Nephron progenitor cell (in vitro differentiated cells): ENCODE results near the gene MYADM.
A peak's percentile ranks its signal among the peaks of the same experiment; 100 is the strongest.

ENCODE experiments used
- DNase-seq: peaks from one replicate; pipeline ENCODE4 v3.0.0; 2021
- H3K27ac Mint-ChIP-seq: 2 replicates; pipeline ENCODE4 v1.8.0; 2021; ENCODE audit warnings: mild to moderate bottlenecking, moderate library complexity, mixed read lengths
- H3K27me3 Mint-ChIP-seq: 2 replicates; pipeline ENCODE4 v1.8.0; 2021; ENCODE audit warnings: mild to moderate bottlenecking, low read depth, mixed read lengths; ENCODE audit not compliant: poor library complexity
- H3K36me3 Mint-ChIP-seq: 2 replicates; pipeline ENCODE4 v1.8.0; 2021; ENCODE audit warnings: low read depth, mixed read lengths
- H3K4me1 Mint-ChIP-seq: 2 replicates; pipeline ENCODE4 v1.8.0; 2021; ENCODE audit warnings: mixed read lengths
- H3K4me3 Mint-ChIP-seq: 2 replicates; pipeline ENCODE4 v1.8.0; 2021; ENCODE audit warnings: mild to moderate bottlenecking, moderate library complexity, mixed read lengths
- H3K9me3 Mint-ChIP-seq: 2 replicates; pipeline ENCODE4 v1.8.0; 2021; ENCODE audit warnings: mild to moderate bottlenecking, moderate library complexity, mixed read lengths
- TF ChIP-seq, protein P1 (sequence below): fragments of 200-600 bp; sonication (generic); IDR thresholded peaks from 2 replicates; pipeline ENCODE4 v1.5.0; 2021; ENCODE audit warnings: antibody characterized with exemption

The MYADM gene

GRCh38 chr19:53877361-53877766, 9.7 kb downstream of the MYADM start:
- H3K9me3 Mint-ChIP-seq, result no peaks in the 10 kb centered on the region
- peak overlapping the region; percentile 4 for H3K4me3 Mint-ChIP-seq
- H3K27me3 Mint-ChIP-seq, result peaks cover 5% of the 10 kb centered on the region
- DNase-seq, result no peak
- peak overlapping the region; percentile 44 for H3K27ac Mint-ChIP-seq
- peaks cover 52% of the 10 kb centered on the region for H3K4me1 Mint-ChIP-seq
- TF ChIP-seq, protein P1, sequence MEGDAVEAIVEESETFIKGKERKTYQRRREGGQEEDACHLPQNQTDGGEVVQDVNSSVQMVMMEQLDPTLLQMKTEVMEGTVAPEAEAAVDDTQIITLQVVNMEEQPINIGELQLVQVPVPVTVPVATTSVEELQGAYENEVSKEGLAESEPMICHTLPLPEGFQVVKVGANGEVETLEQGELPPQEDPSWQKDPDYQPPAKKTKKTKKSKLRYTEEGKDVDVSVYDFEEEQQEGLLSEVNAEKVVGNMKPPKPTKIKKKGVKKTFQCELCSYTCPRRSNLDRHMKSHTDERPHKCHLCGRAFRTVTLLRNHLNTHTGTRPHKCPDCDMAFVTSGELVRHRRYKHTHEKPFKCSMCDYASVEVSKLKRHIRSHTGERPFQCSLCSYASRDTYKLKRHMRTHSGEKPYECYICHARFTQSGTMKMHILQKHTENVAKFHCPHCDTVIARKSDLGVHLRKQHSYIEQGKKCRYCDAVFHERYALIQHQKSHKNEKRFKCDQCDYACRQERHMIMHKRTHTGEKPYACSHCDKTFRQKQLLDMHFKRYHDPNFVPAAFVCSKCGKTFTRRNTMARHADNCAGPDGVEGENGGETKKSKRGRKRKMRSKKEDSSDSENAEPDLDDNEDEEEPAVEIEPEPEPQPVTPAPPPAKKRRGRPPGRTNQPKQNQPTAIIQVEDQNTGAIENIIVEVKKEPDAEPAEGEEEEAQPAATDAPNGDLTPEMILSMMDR, result no peak
- H3K36me3 Mint-ChIP-seq, result peaks cover 44% of the 10 kb centered on the region

- Mint-ChIP-seq H3K4me1 (peaks cover 53% of the 10 kb centered on the region), H3K4me3 (no peak overlapping the region), H3K9me3 (no peaks in the 10 kb centered on the region), H3K36me3 (peaks cover 34% of the 10 kb centered on the region), H3K27me3 (peaks cover 19% of the 10 kb centered on the region), H3K27ac (peak overlapping the region; percentile 55)
- TF ChIP-seq, protein P1, result no peak
- DNase-seq, result no peak
These were observed 11.1 kb downstream of the MYADM start for GRCh38 chr19:53878776-53879139.

GRCh38 chr19:53879140-53880081, 11.7 kb downstream of the MYADM start:
- Mint-ChIP-seq H3K4me1 (peaks cover 53% of the 10 kb centered on the region), H3K27ac (peak overlapping the region; percentile 55), H3K9me3 (no peaks in the 10 kb centered on the region), H3K4me3 (no peak overlapping the region), H3K27me3 (peaks cover 23% of the 10 kb centered on the region), H3K36me3 (peaks cover 28% of the 10 kb centered on the region)
- peak; percentile 99 for DNase-seq
- TF ChIP-seq, protein P1, result no peak

- Mint-ChIP-seq H3K36me3 (peaks cover 13% of the 10 kb centered on the region), H3K4me3 (no peak overlapping the region), H3K27me3 (peaks cover 37% of the 10 kb centered on the region), H3K4me1 (peaks cover 45% of the 10 kb centered on the region), H3K27ac (no peak overlapping the region), H3K9me3 (no peaks in the 10 kb centered on the region)
- DNase-seq, result no peak
- TF ChIP-seq, protein P1, result no peak
These were observed 13.2 kb downstream of the MYADM start for GRCh38 chr19:53880711-53881481.

DNA sequence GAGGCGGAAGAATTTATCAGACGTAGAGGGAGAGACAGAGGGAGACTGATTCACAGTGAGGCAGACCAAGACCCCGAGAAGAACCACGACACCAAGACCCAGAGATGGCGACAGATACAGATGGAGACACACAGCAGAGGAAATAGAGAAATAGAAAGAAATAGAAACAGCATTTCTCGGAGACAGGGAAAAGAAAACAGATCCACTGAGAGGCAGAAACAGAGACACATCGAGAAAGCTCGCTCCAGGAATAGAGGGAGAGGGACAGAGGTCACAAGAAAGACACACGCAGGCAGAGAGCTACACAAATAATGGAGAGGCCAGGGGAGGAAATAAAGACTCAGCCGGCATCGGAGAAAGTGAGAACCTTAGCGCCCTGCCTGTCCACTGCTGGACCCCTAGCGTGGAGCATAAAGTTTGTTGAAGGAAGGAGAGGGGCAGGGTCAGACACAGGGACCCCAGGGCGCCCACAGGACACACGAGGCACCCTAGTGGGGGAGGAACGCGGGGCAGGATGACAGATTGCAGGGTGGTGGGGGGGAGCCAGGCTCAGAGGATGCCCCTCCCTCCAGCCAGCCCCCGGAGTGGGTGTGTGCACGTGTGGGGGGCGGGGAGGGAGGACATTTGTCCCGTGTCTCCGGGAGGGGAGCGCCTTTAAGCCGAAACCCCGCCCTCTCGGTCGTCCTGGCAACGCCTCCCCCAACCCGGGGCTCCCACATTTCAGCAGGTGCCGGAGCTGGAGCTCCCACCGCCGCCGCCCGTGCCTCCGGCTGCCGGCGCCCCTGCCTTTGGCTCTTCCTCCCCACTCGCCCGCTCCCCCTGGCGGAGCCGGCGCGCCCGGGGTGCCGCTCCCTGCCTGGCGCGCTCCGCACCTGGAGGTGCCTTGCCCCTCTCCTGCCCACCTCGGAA, 14.1 kb downstream of the MYADM start, which contains the start of gene PRKCG:
PRKCG (plus strand) TSS at position 716 of the 909 bp plus-strand sequence. CDS start 298 bp downstream, outside the sequence.
- DNase-seq, result peak; percentile 83
- H3K27me3 Mint-ChIP-seq, result peaks cover 44% of the 10 kb centered on the region
- peaks cover 5% of the 10 kb centered on the region for H3K36me3 Mint-ChIP-seq
- no peaks in the 10 kb centered on the region for H3K9me3 Mint-ChIP-seq
- H3K4me3 Mint-ChIP-seq, result peak within 1 kb of the TSS; percentile 79
- TF ChIP-seq, protein P1, result peak; percentile 38
- no peak within 1 kb of the TSS for H3K27ac Mint-ChIP-seq
- H3K4me1 Mint-ChIP-seq, result peaks cover 37% of the 10 kb centered on the region
